H9 (cell line): ENCODE measurements around the gene PPP4R3B. TPM values are rescaled to one million over a fixed set of nuclear protein-coding genes. Genes with fewer than 3 reads are reported as not detected.

ENCODE experiments used
- DNase-seq: peaks from one replicate; pipeline ENCODE4 v3.0.0-alpha.2; 2017
- H2AFZ ChIP-seq: one replicate; pipeline ENCODE4 v1.6.1; 2013; ENCODE audit warnings: mild to moderate bottlenecking, low read length, control low read depth, moderate library complexity
- H2AK5ac ChIP-seq: 2 replicates; pipeline ENCODE4 v1.6.1; 2013; ENCODE audit warnings: low read length, control low read depth, mixed read lengths; ENCODE audit not compliant: insufficient read length
- H2BK120ac ChIP-seq: one replicate; pipeline ENCODE4 v1.6.1; 2013; ENCODE audit warnings: low read depth, mild to moderate bottlenecking, low read length, control low read depth, inconsistent platforms; ENCODE audit not compliant: poor library complexity, severe bottlenecking
- H2BK12ac ChIP-seq: 2 replicates; pipeline ENCODE4 v1.6.1; 2013; ENCODE audit warnings: low read length, control low read depth, mixed read lengths, low read depth; ENCODE audit not compliant: insufficient read length
- H2BK15ac ChIP-seq: 2 replicates; pipeline ENCODE4 v1.6.1; 2013; ENCODE audit warnings: low read depth, low read length, control low read depth
- H2BK20ac ChIP-seq: one replicate; pipeline ENCODE4 v1.6.1; 2013; ENCODE audit warnings: low read depth, mild to moderate bottlenecking, low read length, control low read depth, inconsistent platforms; ENCODE audit not compliant: poor library complexity, severe bottlenecking
- H2BK5ac ChIP-seq: 2 replicates; pipeline ENCODE4 v1.6.1; 2013; ENCODE audit warnings: low read length, control low read depth, mixed read lengths; ENCODE audit not compliant: insufficient read length
- H3K14ac ChIP-seq: 2 replicates; pipeline ENCODE4 v1.6.1; 2013; ENCODE audit warnings: low read length, control low read depth; ENCODE audit not compliant: insufficient read depth
- H3K18ac ChIP-seq: 2 replicates; pipeline ENCODE4 v1.6.1; 2013; ENCODE audit warnings: low read depth, mild to moderate bottlenecking, mixed read lengths, low read length, control low read depth; ENCODE audit not compliant: insufficient read length
- H3K23ac ChIP-seq: 2 replicates; pipeline ENCODE4 v1.6.1; 2013; ENCODE audit warnings: low read length, control low read depth, mixed read lengths, low read depth; ENCODE audit not compliant: insufficient read length
- H3K23me2 ChIP-seq: 2 replicates; pipeline ENCODE4 v1.6.1; 2013; ENCODE audit warnings: low read depth, mild to moderate bottlenecking, mixed read lengths, low read length, control low read depth; ENCODE audit not compliant: insufficient read length, poor library complexity, severe bottlenecking
- H3K27ac ChIP-seq: 2 replicates; pipeline ENCODE4 v1.5.1; 2013; ENCODE audit warnings: low read length, control low read depth, mixed read lengths, low read depth; ENCODE audit not compliant: insufficient read length
- H3K27me3 ChIP-seq: 2 replicates; pipeline ENCODE4 v1.6.1; 2013; ENCODE audit warnings: low read length, control low read depth, inconsistent platforms; ENCODE audit not compliant: insufficient read depth
- H3K4ac ChIP-seq: 2 replicates; pipeline ENCODE4 v1.6.1; 2013; ENCODE audit warnings: low read depth, mild to moderate bottlenecking, control low read depth, inconsistent platforms, low read length, moderate library complexity
- H3K4me1 ChIP-seq: 2 replicates; pipeline ENCODE4 v1.6.1; 2013; ENCODE audit warnings: low read length, control low read depth, inconsistent platforms; ENCODE audit not compliant: insufficient read depth
- H3K4me2 ChIP-seq: 2 replicates; pipeline ENCODE4 v1.6.1; 2013; ENCODE audit warnings: low read length, control low read depth, mixed read lengths; ENCODE audit not compliant: insufficient read length, insufficient read depth
- H3K56ac ChIP-seq: 2 replicates; pipeline ENCODE4 v1.6.1; 2013; ENCODE audit warnings: low read depth, mild to moderate bottlenecking, mixed read lengths, low read length, control low read depth; ENCODE audit not compliant: insufficient read length
- H3K79me1 ChIP-seq: 2 replicates; pipeline ENCODE4 v1.6.1; 2013; ENCODE audit warnings: low read depth, mild to moderate bottlenecking, moderate library complexity, low read length, control low read depth, inconsistent platforms; ENCODE audit not compliant: insufficient read depth, poor library complexity, severe bottlenecking
- H3K79me2 ChIP-seq: 2 replicates; pipeline ENCODE4 v1.6.1; 2013; ENCODE audit warnings: low read length, control low read depth, inconsistent platforms; ENCODE audit not compliant: insufficient read depth
- H3K9ac ChIP-seq: 2 replicates; pipeline ENCODE4 v1.6.1; 2013; ENCODE audit warnings: low read length, control low read depth, mixed read lengths; ENCODE audit not compliant: insufficient read length; ENCODE audit errors: extremely low read depth
- H3K9me3 ChIP-seq: one replicate; pipeline ENCODE4 v1.6.1; 2013; ENCODE audit warnings: low read depth, low read length, inconsistent platforms; ENCODE audit not compliant: control insufficient read depth
- H3T11ph ChIP-seq: one replicate; pipeline ENCODE4 v1.6.1; 2013; ENCODE audit warnings: mild to moderate bottlenecking, low read length, control low read depth, inconsistent platforms
- H4K20me1 ChIP-seq: one replicate; pipeline ENCODE4 v1.6.1; 2013; ENCODE audit not compliant: control insufficient read depth, insufficient read length, insufficient read depth
- H4K5ac ChIP-seq: 2 replicates; pipeline ENCODE4 v1.6.1; 2013; ENCODE audit warnings: low read depth, mild to moderate bottlenecking, mixed read lengths, low read length, control low read depth; ENCODE audit not compliant: insufficient read length
- H4K8ac ChIP-seq: replicated peaks from 2 replicates; pipeline ENCODE4 v1.6.1; 2013; ENCODE audit warnings: low read length, control low read depth, mixed read lengths, low read depth; ENCODE audit not compliant: insufficient read length
- H4K91ac ChIP-seq: 2 replicates; pipeline ENCODE4 v1.6.1; 2013; ENCODE audit warnings: low read depth, mild to moderate bottlenecking, moderate library complexity, mixed read lengths, low read length, control low read depth; ENCODE audit not compliant: insufficient read length
- H3K27ac Mint-ChIP-seq, 3 experiments: 2 replicates in 2 of 3; 3 replicates in 1 of 3; pipeline ENCODE4 v1.8.0; 2020 to 2021; ENCODE audit warnings: mixed read lengths in 3 of 3, mild to moderate bottlenecking in 1 of 3, moderate library complexity in 1 of 3
- H3K27me3 Mint-ChIP-seq: 2 replicates; pipeline ENCODE4 v1.8.0; 2021; ENCODE audit warnings: low read depth, mild to moderate bottlenecking, moderate library complexity, mixed read lengths
- H3K36me3 Mint-ChIP-seq, 3 experiments: 2 replicates in 2 of 3; 3 replicates in 1 of 3; pipeline ENCODE4 v1.8.0; 2020 to 2021; ENCODE audit warnings: low read depth in 3 of 3, mixed read lengths in 3 of 3; ENCODE audit not compliant: insufficient read depth in 1 of 3
- H3K4me1 Mint-ChIP-seq, 2 experiments: 2 replicates each; pipeline ENCODE4 v1.8.0; 2020; ENCODE audit warnings: mixed read lengths in 2 of 2
- H3K4me3 Mint-ChIP-seq, 2 experiments: 2 replicates in 1 of 2; 3 replicates in 1 of 2; pipeline ENCODE4 v1.8.0; 2020 to 2021; ENCODE audit warnings: mild to moderate bottlenecking in 2 of 2, mixed read lengths in 2 of 2, moderate library complexity in 1 of 2
- H3K9me3 Mint-ChIP-seq, 2 experiments: 2 replicates in 1 of 2; 3 replicates in 1 of 2; pipeline ENCODE4 v1.8.0; 2020; ENCODE audit warnings: mild to moderate bottlenecking in 2 of 2, mixed read lengths in 2 of 2, moderate library complexity in 1 of 2
- CTCF ChIP-seq: fragments of 200-600 bp; sonication (generic); conservative IDR thresholded peaks from 3 replicates; pipeline ENCODE4 v1.8.0; 2021; ENCODE audit warnings: antibody characterized with exemption, mild to moderate bottlenecking
- WGBS: extraction: QIAGEN DNeasy Blood & Tissue Kit; methylation state at CpG from one replicate; pipeline ENCODE4 v1.1.7; 2013; ENCODE audit warnings: missing lambda C conversion rate, low lambda C conversion rate, mixed read lengths; ENCODE audit not compliant: insufficient read length; ENCODE audit errors: extremely low coverage; 5-methylcytosine and 5-hydroxymethylcytosine counted together
- total RNA-seq: library from RNA; stranded (reverse); gene quantifications from 2 replicates; pipeline ENCODE4 v1.2.1, GENCODE V29; 2021

PPP4R3B gene
- total RNA-seq, 1 experiment from 2014 or later: 37.6 TPM

DNA sequence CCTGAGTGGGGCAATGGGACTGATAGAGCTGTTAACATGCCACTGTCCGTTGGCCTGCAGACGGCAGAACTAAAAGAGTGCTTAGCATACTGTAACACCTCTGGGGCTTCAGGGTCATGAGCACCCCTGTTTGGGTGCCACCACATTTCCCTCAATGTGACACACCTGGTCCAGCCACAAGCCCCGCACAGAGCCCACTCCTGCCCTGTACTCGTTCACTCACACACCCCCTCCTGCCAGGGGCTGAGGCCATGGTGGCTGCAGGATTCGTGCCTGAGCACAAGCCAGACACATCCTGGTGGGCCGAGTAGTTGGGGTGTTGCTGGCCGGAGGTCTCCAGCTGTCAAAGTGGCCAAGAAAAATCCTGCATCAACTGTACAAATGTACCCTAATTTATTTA lies 4.4 kb upstream of the PPP4R3B start:
- Histone ChIP-seq H3K4me1 (no peaks in the 10 kb centered on the region), H2BK5ac (no peak overlapping the region), H2BK12ac (no peak overlapping the region), H3K18ac (no peak overlapping the region), H3K79me2 (peaks cover 5% of the 10 kb centered on the region; the same call in 1 of the 2 replicates), H3K79me1 (peaks cover 6% of the 10 kb centered on the region), H3K9ac (no peak overlapping the region), H3K4me2 (no peak overlapping the region), H2AK5ac (no peak overlapping the region), H3K27me3 (no peaks in the 10 kb centered on the region), H3K14ac (no peak overlapping the region), H3K9me3 (no peaks in the 10 kb centered on the region), H3K23ac (no peak overlapping the region), H4K5ac (no peak overlapping the region), H2BK20ac (no peak overlapping the region), H2BK15ac (no peak overlapping the region), H3K4ac (no peak overlapping the region), H3K27ac (no peak overlapping the region), H2BK120ac (no peak overlapping the region), H4K91ac (no peak overlapping the region), H3T11ph (no peak overlapping the region), H3K23me2 (peaks cover 5% of the 10 kb centered on the region), H4K8ac (no peak overlapping the region), H2AFZ (no peak overlapping the region), H4K20me1 (no peaks in the 10 kb centered on the region), H3K56ac (no peak overlapping the region)
- H3K4me3 Mint-ChIP-seq: no peak overlapping the region
- H3K4me1 Mint-ChIP-seq: peaks cover 14 to 22% of the 10 kb centered on the region in 2 experiments
- no peak overlapping the region; a peak in 1 of 7 replicates for H3K27ac Mint-ChIP-seq
- no peak for DNase-seq
- no peak for TF ChIP-seq CTCF
- WGBS: no CpG with 5 or more reads among the region's 7 CpGs
- H3K27me3 Mint-ChIP-seq: no peaks in the 10 kb centered on the region
- H3K36me3 Mint-ChIP-seq: peaks cover 0 to 3% (median 0%) of the 10 kb centered on the region in 3 experiments; a peak in 5 of 7 replicates
- no peaks in the 10 kb centered on the region for H3K9me3 Mint-ChIP-seq
